Measurements from ENCODE around the gene GTF2IRD1. TPM values are rescaled to one million over a fixed set of nuclear protein-coding genes. Genes with fewer than 3 reads are reported as not detected.
"Not testable (repeated sequence)": the region's sequence is repeated elsewhere in the genome, so short reads cannot be mapped to it uniquely, and the experiment has no call there.

GTF2IRD1 gene
- polyA plus RNA-seq, 1 of the 3 experiments (the other 2 are of a cell fraction), result 26.4 TPM

DNA sequence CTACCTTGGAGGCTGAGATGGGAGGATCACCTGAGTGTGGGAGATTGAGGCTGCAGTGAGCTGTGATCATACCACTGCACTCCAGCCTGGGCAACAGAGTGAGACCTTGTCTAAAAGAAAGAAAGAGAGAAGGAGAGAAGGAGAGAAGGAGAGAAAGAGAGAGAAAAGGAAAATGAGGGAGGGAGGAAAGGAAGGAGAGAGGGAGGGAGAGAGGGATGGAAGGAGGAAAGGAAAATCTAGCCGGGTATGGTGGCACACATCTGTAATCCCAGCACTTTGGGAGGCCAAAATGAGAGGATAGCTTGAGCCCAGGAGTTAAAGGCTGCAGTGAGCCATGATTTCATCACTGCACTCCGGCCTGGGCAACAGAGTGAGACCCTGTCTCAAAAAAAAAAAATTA is 42.9 kb upstream of the GTF2IRD1 start:
- TF ChIP-seq CTCF (IDR thresholded peaks at IDR 0.05) (no peak), TEAD4 (IDR thresholded peaks at IDR 0.05; ENCODE audit: borderline replicate concordance, insufficient read depth) (no peak), GATA2 (CRISPR knock-in tag; IDR thresholded peaks at IDR 0.05) (no peak), YY1 (IDR thresholded peaks at IDR 0.05; ENCODE audit: low read depth) (no peak), FOSL2 (IDR thresholded peaks at IDR 0.05; ENCODE audit: borderline replicate concordance, low read depth) (no peak), PBX3 (IDR thresholded peaks at IDR 0.05) (no peak), MEF2A (IDR thresholded peaks at IDR 0.05; ENCODE audit: borderline replicate concordance, low read depth) (no peak)
- 34% methylated on average over 2 of the region's 2 CpGs for WGBS (ENCODE audit: low lambda C conversion rate)
- ChIA-PET POLR2A (interaction anchor here (0.5 kb wide), 1 partner anchor 1406 kb away, joined by 3 read pairs; no protein-coding TSS in a partner anchor), CTCF (interaction anchor here (1.1 to 5.2 kb wide), 7 partner anchors 10 to 352 kb away, joined by 3 to 53 read pairs (median 5); no protein-coding TSS in a partner anchor)
- H3F3A ChIP-seq (replicated peaks; ENCODE audit: insufficient read depth), result peaks cover 15% of the 10 kb centered on the region
- H4K20me1 ChIP-seq (ENCODE audit: insufficient read depth), result no peaks in the 10 kb centered on the region
- H3K9ac ChIP-seq, result no peak overlapping the region
- DNase-seq, result no peak
- no peaks in the 10 kb centered on the region for H3K79me2 ChIP-seq (ENCODE audit: insufficient read depth)
- no peak overlapping the region for H2AFZ ChIP-seq (ENCODE audit: low read depth)
- no peaks in the 10 kb centered on the region for H3K9me3 ChIP-seq
- H3K27me3 ChIP-seq (ENCODE audit: insufficient read depth), result no peaks in the 10 kb centered on the region
- H3K9me2 ChIP-seq, result no peaks in the 10 kb centered on the region
- peaks cover 0 to 13% of the 10 kb centered on the region in 2 experiments for H3K36me3 ChIP-seq (replicated peaks in 1 of 2; ENCODE audit: control insufficient read depth in 1 of 2, insufficient read depth in 2 of 2, low read length in 1 of 2)
- H3K27ac ChIP-seq (ENCODE audit: low read depth in 2 of 2, low read length in 1 of 2), result no peak overlapping the region
- no peak overlapping the region for H3K4me3 ChIP-seq (ENCODE audit: low read depth in 2 of 2, low read length in 1 of 2)
- H3K4me2 ChIP-seq, result no peak overlapping the region
- no peaks in the 10 kb centered on the region for H3K4me1 ChIP-seq (ENCODE audit: control insufficient read depth in 1 of 2, insufficient read depth in 2 of 2, low read depth in 1 of 2, low read length in 1 of 2)

- Histone ChIP-seq H3K36me3 (replicated peaks in 1 of 2; ENCODE audit: control insufficient read depth in 1 of 2, insufficient read depth in 2 of 2, low read length in 1 of 2) (peaks cover 0 to 13% of the 10 kb centered on the region in 2 experiments), H3F3A (replicated peaks; ENCODE audit: insufficient read depth) (peaks cover 15% of the 10 kb centered on the region)
- H3K27me3 ChIP-seq (ENCODE audit: insufficient read depth); H3K9me3 ChIP-seq; H3K9ac ChIP-seq; H3K4me2 ChIP-seq; H3K4me3 ChIP-seq (ENCODE audit: low read depth in 2 of 2, low read length in 1 of 2); DNase-seq; H3K27ac ChIP-seq (ENCODE audit: low read depth in 2 of 2, low read length in 1 of 2); H3K4me1 ChIP-seq (ENCODE audit: control insufficient read depth in 1 of 2, insufficient read depth in 2 of 2, low read depth in 1 of 2, low read length in 1 of 2); POLR2A ChIA-PET; H3K79me2 ChIP-seq (ENCODE audit: insufficient read depth); H2AFZ ChIP-seq (ENCODE audit: low read depth); H3K9me2 ChIP-seq; H4K20me1 ChIP-seq (ENCODE audit: insufficient read depth): not testable (repeated sequence)
- 48% methylated on average over 5 of the region's 5 CpGs for WGBS (ENCODE audit: low lambda C conversion rate)
- CTCF ChIA-PET, result interaction anchor here (2.3 to 5.2 kb wide), 5 partner anchors 10 to 205 kb away, joined by 5 to 53 read pairs (median 15); no protein-coding TSS in a partner anchor
Observed at GRCh38 chr7:74411571-74411970, 42.1 kb upstream of the GTF2IRD1 start.

GRCh38 chr7:74412056-74412455 is 41.6 kb upstream of the GTF2IRD1 start:
- no peak overlapping the region for H3K9ac ChIP-seq
- H3K36me3 ChIP-seq (replicated peaks in 1 of 2; ENCODE audit: control insufficient read depth in 1 of 2, insufficient read depth in 2 of 2, low read length in 1 of 2), result peaks cover 0 to 9% of the 10 kb centered on the region in 2 experiments
- no peak overlapping the region for H3K4me2 ChIP-seq
- POLR2A ChIA-PET, result no interaction called here
- DNase-seq, result no peak
- 78% methylated on average over 4 of the region's 4 CpGs for WGBS (ENCODE audit: low lambda C conversion rate)
- H3K4me3 ChIP-seq (ENCODE audit: low read depth in 2 of 2, low read length in 1 of 2), result no peak overlapping the region
- no peak overlapping the region for H3K27ac ChIP-seq (ENCODE audit: low read depth in 2 of 2, low read length in 1 of 2)
- H3K9me3 ChIP-seq, result no peaks in the 10 kb centered on the region
- H3F3A ChIP-seq (replicated peaks; ENCODE audit: insufficient read depth), result peaks cover 15% of the 10 kb centered on the region
- CTCF ChIA-PET, result interaction anchor here (1.1 to 5.2 kb wide), 4 partner anchors 11 to 206 kb away, joined by 4 to 53 read pairs (median 19); no protein-coding TSS in a partner anchor
- no peaks in the 10 kb centered on the region for H3K9me2 ChIP-seq
- H2AFZ ChIP-seq (ENCODE audit: low read depth), result no peak overlapping the region
- H4K20me1 ChIP-seq (ENCODE audit: insufficient read depth), result no peaks in the 10 kb centered on the region
- H3K27me3 ChIP-seq (ENCODE audit: insufficient read depth), result no peaks in the 10 kb centered on the region
- H3K4me1 ChIP-seq (ENCODE audit: control insufficient read depth in 1 of 2, insufficient read depth in 2 of 2, low read depth in 1 of 2, low read length in 1 of 2), result no peaks in the 10 kb centered on the region
- no peaks in the 10 kb centered on the region for H3K79me2 ChIP-seq (ENCODE audit: insufficient read depth)
- TF ChIP-seq RXRA (IDR thresholded peaks at IDR 0.05; ENCODE audit: borderline replicate concordance, low read depth) (no peak), RAD21 (IDR thresholded peaks at IDR 0.05; ENCODE audit: low read length) (no peak), JUND (IDR thresholded peaks at IDR 0.05) (no peak), FOXJ3 (CRISPR knock-in tag; IDR thresholded peaks at IDR 0.05) (no peak), FOSL2 (IDR thresholded peaks at IDR 0.05; ENCODE audit: borderline replicate concordance, low read depth) (no peak), YY1 (IDR thresholded peaks at IDR 0.05; ENCODE audit: low read depth) (no peak), SMC3 (IDR thresholded peaks at IDR 0.05; ENCODE audit: low read depth, low read length) (no peak), GABPA (IDR thresholded peaks at IDR 0.05; ENCODE audit: low read depth) (no peak)
- TF ChIP-seq, protein P1, sequence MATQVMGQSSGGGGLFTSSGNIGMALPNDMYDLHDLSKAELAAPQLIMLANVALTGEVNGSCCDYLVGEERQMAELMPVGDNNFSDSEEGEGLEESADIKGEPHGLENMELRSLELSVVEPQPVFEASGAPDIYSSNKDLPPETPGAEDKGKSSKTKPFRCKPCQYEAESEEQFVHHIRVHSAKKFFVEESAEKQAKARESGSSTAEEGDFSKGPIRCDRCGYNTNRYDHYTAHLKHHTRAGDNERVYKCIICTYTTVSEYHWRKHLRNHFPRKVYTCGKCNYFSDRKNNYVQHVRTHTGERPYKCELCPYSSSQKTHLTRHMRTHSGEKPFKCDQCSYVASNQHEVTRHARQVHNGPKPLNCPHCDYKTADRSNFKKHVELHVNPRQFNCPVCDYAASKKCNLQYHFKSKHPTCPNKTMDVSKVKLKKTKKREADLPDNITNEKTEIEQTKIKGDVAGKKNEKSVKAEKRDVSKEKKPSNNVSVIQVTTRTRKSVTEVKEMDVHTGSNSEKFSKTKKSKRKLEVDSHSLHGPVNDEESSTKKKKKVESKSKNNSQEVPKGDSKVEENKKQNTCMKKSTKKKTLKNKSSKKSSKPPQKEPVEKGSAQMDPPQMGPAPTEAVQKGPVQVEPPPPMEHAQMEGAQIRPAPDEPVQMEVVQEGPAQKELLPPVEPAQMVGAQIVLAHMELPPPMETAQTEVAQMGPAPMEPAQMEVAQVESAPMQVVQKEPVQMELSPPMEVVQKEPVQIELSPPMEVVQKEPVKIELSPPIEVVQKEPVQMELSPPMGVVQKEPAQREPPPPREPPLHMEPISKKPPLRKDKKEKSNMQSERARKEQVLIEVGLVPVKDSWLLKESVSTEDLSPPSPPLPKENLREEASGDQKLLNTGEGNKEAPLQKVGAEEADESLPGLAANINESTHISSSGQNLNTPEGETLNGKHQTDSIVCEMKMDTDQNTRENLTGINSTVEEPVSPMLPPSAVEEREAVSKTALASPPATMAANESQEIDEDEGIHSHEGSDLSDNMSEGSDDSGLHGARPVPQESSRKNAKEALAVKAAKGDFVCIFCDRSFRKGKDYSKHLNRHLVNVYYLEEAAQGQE (IDR thresholded peaks at IDR 0.05; ENCODE audit: low read depth, low read length), result no peak
- TF ChIP-seq, protein P2, sequence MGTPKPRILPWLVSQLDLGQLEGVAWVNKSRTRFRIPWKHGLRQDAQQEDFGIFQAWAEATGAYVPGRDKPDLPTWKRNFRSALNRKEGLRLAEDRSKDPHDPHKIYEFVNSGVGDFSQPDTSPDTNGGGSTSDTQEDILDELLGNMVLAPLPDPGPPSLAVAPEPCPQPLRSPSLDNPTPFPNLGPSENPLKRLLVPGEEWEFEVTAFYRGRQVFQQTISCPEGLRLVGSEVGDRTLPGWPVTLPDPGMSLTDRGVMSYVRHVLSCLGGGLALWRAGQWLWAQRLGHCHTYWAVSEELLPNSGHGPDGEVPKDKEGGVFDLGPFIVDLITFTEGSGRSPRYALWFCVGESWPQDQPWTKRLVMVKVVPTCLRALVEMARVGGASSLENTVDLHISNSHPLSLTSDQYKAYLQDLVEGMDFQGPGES (IDR thresholded peaks at IDR 0.05; ENCODE audit: low read depth, low read length), result no peak
